HS-27A (cell line): Measurements from ENCODE around the gene TARDBP.
A peak's percentile ranks its signal among the peaks of the same experiment; 100 is the strongest.
"Not testable (repeated sequence)": the region's sequence is repeated elsewhere in the genome, so short reads cannot be mapped to it uniquely, and the experiment has no call there.

Experiments used
- DNase-seq: peaks from one replicate; pipeline ENCODE4 v3.0.0-alpha.2; 2012; ENCODE audit warnings: low read depth, missing footprints

TARDBP gene

GRCh38 chr1:10992864-10993263 lies 19.6 kb upstream of the TARDBP start:
- DNase-seq, result no peak

- no peak for DNase-seq
Measured at GRCh38 chr1:10996100-10996499, 16.4 kb upstream of the TARDBP start.

GRCh38 chr1:11000526-11000925 lies 11.9 kb upstream of the TARDBP start:
- no peak for DNase-seq

GRCh38 chr1:11013160-11013531 lies 692 bp downstream of the TARDBP start:
- no peak for DNase-seq

- DNase-seq, result not testable (repeated sequence)
Measured at GRCh38 chr1:11019358-11019757, 6.9 kb downstream of the TARDBP start.

- DNase-seq, result no peak
Measured at GRCh38 chr1:11019971-11020370, 7.5 kb downstream of the TARDBP start.

GRCh38 chr1:11023201-11023600 lies 10.7 kb downstream of the TARDBP start:
- DNase-seq, result no peak

GRCh38 chr1:11024154-11024873 lies 11.9 kb downstream of the TARDBP start:
- no peak for DNase-seq

GRCh38 chr1:11024874-11025203 lies 12.4 kb downstream of the TARDBP start:
- no peak for DNase-seq

GRCh38 chr1:11025618-11026017 lies 13.2 kb downstream of the TARDBP start:
- no peak for DNase-seq

- DNase-seq, result no peak
Measured at GRCh38 chr1:11026052-11026451, 13.6 kb downstream of the TARDBP start.

- DNase-seq, result no peak
Measured at GRCh38 chr1:11026903-11027302, 14.4 kb downstream of the TARDBP start.

GRCh38 chr1:11027316-11027715 lies 14.9 kb downstream of the TARDBP start:
- DNase-seq, result no peak

GRCh38 chr1:11028018-11028417 lies 15.6 kb downstream of the TARDBP start:
- DNase-seq, result no peak

- DNase-seq, result no peak
Measured at GRCh38 chr1:11030865-11031264, 18.4 kb downstream of the TARDBP start.

- no peak for DNase-seq
Measured at GRCh38 chr1:11031624-11032262, 19.3 kb downstream of the TARDBP start.

GRCh38 chr1:11037019-11037739 lies 24.7 kb downstream of the TARDBP start:
- DNase-seq, result not testable (repeated sequence)

- DNase-seq, result peak; percentile 45
Measured at GRCh38 chr1:11037740-11038182, 25.3 kb downstream of the TARDBP start.

GRCh38 chr1:11039351-11040104 lies 27.1 kb downstream of the TARDBP start:
- DNase-seq, result no peak

GRCh38 chr1:11040105-11040429 lies 27.6 kb downstream of the TARDBP start:
- DNase-seq, result not testable (repeated sequence)

- no peak for DNase-seq
Measured at GRCh38 chr1:11041048-11041447, 28.6 kb downstream of the TARDBP start.

- DNase-seq, result no peak
Measured at GRCh38 chr1:11042065-11042464, 29.6 kb downstream of the TARDBP start.
